ENCODE measurements around the gene ABI3.

Gene ABI3

GRCh38 chr17:49226771-49227435 lies 16.4 kb downstream of the ABI3 start:
- no peak for DNase-seq

- peak; percentile 39 for DNase-seq
Observed at GRCh38 chr17:49227436-49228261, 17.1 kb downstream of the ABI3 start.

GRCh38 chr17:49229076-49229804 lies 18.7 kb downstream of the ABI3 start:
- no peak for DNase-seq

GRCh38 chr17:49229805-49230600 lies 19.5 kb downstream of the ABI3 start:
- DNase-seq: no peak

- DNase-seq: peak; percentile 86
Observed at GRCh38 chr17:49230636-49231562, 20.4 kb downstream of the ABI3 start, which contains the start of gene PHOSPHO1. TSS of gene PHOSPHO1 (minus strand) at chr17:49230787. CDS start at chr17:49226691, 4,096 bp downstream.

GRCh38 chr17:49231563-49231894 lies 21.0 kb downstream of the ABI3 start:
- DNase-seq: no peak

GRCh38 chr17:49234509-49235080 lies 24.1 kb downstream of the ABI3 start:
- no peak for DNase-seq

GRCh38 chr17:49235896-49236295 lies 25.4 kb downstream of the ABI3 start:
- DNase-seq: no peak

- no peak for DNase-seq
Observed at GRCh38 chr17:49239963-49240362, 29.5 kb downstream of the ABI3 start.

GRCh38 chr17:49240619-49241018 lies 30.1 kb downstream of the ABI3 start:
- DNase-seq: no peak

GRCh38 chr17:49241040-49241439 lies 30.5 kb downstream of the ABI3 start:
- DNase-seq: no peak

GRCh38 chr17:49241692-49242397 lies 31.3 kb downstream of the ABI3 start:
- DNase-seq: no peak

GRCh38 chr17:49242813-49243212 lies 32.3 kb downstream of the ABI3 start:
- no peak for DNase-seq

- no peak for DNase-seq
Observed at GRCh38 chr17:49244839-49245238, 34.3 kb downstream of the ABI3 start.

- DNase-seq: no peak
Observed at GRCh38 chr17:49247944-49248343, 37.4 kb downstream of the ABI3 start.

GRCh38 chr17:49249292-49249794 lies 38.8 kb downstream of the ABI3 start:
- DNase-seq: peak; percentile 62

GRCh38 chr17:49249890-49250522 lies 39.5 kb downstream of the ABI3 start:
- DNase-seq: no peak

- DNase-seq: no peak
Observed at GRCh38 chr17:49252148-49252695, 41.7 kb downstream of the ABI3 start.

GRCh38 chr17:49254066-49254465 lies 43.6 kb downstream of the ABI3 start:
- DNase-seq: no peak

GRCh38 chr17:49255125-49255524 lies 44.6 kb downstream of the ABI3 start:
- DNase-seq: no peak
